Coronary artery (tissue), 2 donors: ENCODE measurements around the gene ORC6.

Source experiments
- DNase-seq: peaks from one replicate; pipeline ENCODE4 v3.0.0-alpha.2; 2017; ENCODE audit warnings: low spot score
- H3K27ac ChIP-seq, 2 donors: fragments of 200-600 bp; sonication (generic); one replicate each; pipeline ENCODE4 v1.5.1; 2016 to 2019
- H3K4me3 ChIP-seq: fragments of 200-600 bp; sonication (generic); 2 replicates; pipeline ENCODE4 v1.5.1; 2016; ENCODE audit warnings: mild to moderate bottlenecking, moderate library complexity
- CTCF ChIP-seq: fragments of 200-600 bp; sonication (generic); IDR thresholded peaks from one replicate; pipeline ENCODE4 v1.5.1; 2019; ENCODE audit warnings: antibody characterized with exemption

The ORC6 gene, protein sequence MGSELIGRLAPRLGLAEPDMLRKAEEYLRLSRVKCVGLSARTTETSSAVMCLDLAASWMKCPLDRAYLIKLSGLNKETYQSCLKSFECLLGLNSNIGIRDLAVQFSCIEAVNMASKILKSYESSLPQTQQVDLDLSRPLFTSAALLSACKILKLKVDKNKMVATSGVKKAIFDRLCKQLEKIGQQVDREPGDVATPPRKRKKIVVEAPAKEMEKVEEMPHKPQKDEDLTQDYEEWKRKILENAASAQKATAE

GRCh38 chr16:46689365-46690280 lies at the start of gene ORC6:
ORC6 (plus strand) TSS chr16:46689659; CDS start chr16:46689706, 47 bp downstream.
- DNase-seq: peak; percentile 98
- no peak for TF ChIP-seq CTCF
- peak within 1 kb of the TSS; percentile 73 to 96 for H3K27ac ChIP-seq
- H3K4me3 ChIP-seq: peak within 1 kb of the TSS; percentile 98

DNA sequence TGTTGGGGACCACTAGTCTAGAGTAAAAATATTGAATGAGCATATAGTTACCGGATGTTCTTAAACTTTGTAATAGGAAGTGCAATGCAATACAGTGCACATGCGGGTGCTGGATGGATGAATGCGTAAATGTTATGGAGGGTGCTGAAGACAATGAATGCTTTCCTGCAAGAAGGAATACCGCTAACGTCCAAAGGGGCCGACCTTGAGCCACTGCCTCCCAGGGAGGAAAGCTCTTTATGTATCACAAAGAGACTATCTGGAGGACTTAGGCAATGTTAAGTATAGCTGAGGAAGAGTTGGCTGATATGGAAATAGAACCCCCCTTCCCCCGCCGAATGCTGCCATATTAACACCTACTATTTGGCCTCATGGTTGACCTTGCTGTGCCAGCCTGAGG lies 40.8 kb upstream of the ORC6 start:
- TF ChIP-seq CTCF: no peak
- Histone ChIP-seq H3K27ac (no peak overlapping the region), H3K4me3 (no peak overlapping the region)
- DNase-seq: no peak

GRCh38 chr16:46649588-46650253 lies 39.7 kb upstream of the ORC6 start:
- peak overlapping the region; percentile 49 for H3K4me3 ChIP-seq
- no peak for TF ChIP-seq CTCF
- DNase-seq: no peak
- peak overlapping the region in 1 of 2 donors; percentile 74 for H3K27ac ChIP-seq

DNA sequence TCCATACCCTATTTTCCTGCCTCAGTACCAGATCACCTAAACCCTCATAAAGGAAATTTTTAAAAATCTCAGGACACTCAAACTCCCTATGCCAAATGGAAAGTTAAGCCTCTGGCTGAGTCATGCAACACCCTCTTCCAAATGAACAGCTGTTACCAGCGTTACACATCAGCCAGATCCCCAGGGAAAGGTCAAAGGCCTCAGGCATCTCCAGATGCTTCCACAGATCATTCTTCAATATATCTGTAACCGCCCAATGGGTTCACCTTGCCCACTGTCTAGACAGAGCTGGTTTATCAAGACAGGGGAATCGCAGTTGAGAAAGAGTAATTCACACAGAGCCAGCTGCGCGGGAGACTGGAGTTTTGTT lies 39.2 kb upstream of the ORC6 start:
- DNase-seq: no peak
- Histone ChIP-seq H3K4me3 (peak overlapping the region; percentile 49), H3K27ac (peak overlapping the region in 1 of 2 donors; percentile 74)
- TF ChIP-seq CTCF: no peak

- no peak for DNase-seq
- TF ChIP-seq CTCF: no peak
- Histone ChIP-seq H3K27ac (no peak overlapping the region), H3K4me3 (no peak overlapping the region)
These were observed 38.2 kb upstream of the ORC6 start for GRCh38 chr16:46651305-46651704.

GRCh38 chr16:46658925-46659324 lies 30.5 kb upstream of the ORC6 start:
- H3K27ac ChIP-seq: no peak overlapping the region
- H3K4me3 ChIP-seq: no peak overlapping the region
- no peak for TF ChIP-seq CTCF
- no peak for DNase-seq
